Myocyte (in vitro differentiated cells): ENCODE data around the gene AQP3. TPM values are rescaled to one million over a fixed set of nuclear protein-coding genes. Genes with fewer than 3 reads are reported as not detected.
"Not testable (repeated sequence)": the region's sequence is repeated elsewhere in the genome, so short reads cannot be mapped to it uniquely, and the experiment has no call there.

Source experiments
- DNase-seq: peaks from one replicate; pipeline ENCODE4 v3.0.0-alpha.2; 2012; ENCODE audit warnings: low read depth
- total RNA-seq: library from RNA; depleted of rRNA; stranded (reverse); fragments of >200 nt; gene quantifications from 2 replicates; pipeline ENCODE4 v1.2.3, GENCODE V29; 2014

AQP3 gene
- total RNA-seq, 1 donor from 2014 or later = 113 TPM

DNA sequence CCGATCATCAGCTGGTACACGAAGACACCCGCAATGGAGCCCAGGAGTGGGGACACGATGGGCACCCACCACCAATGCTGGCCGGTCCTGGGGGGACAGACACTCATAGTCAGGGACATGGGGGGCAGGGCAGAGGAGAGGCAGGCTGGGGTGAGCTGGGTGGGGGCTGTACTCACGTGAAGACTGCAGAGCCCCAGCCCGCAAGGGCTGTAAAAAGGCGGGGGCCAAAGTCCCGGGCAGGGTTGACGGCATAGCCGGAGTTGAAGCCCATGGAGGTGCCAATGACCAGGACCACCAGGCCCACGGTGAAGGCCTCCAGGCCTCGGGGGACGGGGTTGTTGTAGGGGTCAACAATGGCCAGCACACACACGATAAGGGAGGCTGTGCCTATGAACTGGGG is 5.3 kb downstream of the AQP3 start:
- DNase-seq = no peak

DNA sequence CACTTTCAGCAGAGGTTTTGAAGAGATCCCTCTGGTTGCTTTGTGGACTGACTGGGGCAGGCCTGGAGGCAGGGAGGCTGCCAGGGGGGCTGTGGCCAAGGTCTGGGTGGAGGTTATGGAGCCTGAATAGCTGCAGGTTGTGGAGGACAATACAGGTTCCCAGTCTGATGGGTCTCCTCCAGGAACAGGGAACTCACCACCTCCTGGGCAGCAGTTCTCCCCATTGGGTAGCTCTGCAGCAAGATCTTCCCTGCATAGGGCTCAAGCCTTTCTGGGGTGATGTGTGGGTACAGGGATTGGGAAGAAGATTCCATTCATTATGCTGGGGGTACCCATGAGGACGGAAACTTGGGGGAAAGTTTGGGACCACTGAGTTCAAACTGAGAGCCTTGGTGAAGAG is 6.8 kb downstream of the AQP3 start:
- no peak for DNase-seq

DNA sequence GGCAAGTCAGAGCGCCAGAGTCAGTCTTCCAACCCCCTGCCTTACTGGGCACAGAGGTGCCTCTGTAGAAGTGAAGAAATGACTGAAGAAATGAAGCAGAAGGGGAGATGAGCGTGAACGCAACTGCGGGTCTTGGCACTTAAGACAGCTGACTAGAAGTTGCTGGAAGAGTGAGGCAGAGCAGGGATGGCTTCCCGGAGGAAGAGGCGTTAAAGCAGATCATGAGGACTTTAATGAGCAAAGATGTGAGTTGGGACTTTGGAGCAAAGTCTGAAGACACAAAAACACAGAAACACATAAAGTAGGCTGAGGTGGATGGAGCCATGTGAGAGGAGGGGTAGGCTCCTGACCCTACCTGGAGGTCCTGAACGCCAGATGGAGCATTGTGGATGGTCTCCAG is 7.2 kb downstream of the AQP3 start:
- no peak for DNase-seq

DNA sequence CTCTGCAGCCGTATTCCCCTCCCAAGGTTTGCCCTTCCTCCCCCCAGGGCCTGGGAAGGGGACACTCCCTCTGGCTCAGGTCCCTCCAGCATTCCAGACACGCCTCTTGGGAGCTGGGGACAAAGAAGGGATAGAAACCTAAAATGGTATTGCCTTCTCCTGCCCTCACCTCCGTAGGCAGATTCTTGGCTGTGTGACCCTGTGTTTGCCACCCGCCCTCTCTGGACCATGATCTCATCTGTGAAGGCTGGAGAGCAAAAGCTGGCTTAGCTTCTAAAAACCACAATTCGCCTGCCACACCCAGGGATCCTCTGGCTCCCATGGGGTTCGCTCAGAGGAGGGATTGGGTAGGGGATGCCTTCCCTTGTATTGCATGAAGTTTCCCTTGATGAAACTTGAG is 7.7 kb downstream of the AQP3 start:
- DNase-seq = peak; percentile 63

DNA sequence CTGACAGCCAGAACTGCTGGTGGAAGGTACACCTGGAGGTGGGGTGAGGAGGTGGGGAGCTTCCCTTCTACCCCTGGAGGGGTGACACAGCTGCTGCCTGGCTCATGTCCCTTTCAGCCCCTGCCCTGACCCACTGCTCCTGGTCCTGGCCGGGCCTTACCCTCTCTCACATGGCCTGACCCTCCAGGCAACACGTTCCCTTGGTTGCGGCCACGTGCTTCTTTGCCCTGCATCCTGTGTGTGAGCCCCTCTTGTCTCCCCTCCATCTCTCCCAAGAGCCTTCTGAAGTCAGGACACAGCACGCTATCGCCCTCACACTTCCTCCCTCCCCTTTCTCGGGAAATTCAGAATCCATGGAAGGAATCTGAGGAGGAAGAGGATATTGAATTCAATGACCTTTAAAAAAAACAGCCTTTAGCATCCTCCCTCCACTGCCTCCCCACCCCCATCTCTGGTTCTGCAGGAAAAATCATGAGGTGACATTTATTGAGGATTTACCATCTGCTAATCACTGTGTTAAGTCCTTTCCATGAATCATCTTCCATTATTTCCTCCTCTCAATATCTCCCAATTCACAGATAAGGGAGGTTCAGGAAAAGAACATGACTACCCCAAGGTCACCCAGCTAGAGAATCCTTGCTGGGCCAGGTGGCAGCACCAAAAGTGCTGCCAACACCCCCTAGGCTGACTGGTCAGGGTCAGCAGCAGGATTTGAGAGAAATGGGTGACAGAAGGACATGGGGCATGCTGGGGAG is 8.3 kb downstream of the AQP3 start:
- no peak for DNase-seq

- no peak for DNase-seq
Observed at GRCh38 chr9:33437898-33438297, 9.5 kb downstream of the AQP3 start.

GRCh38 chr9:33437205-33437604 is 10.2 kb downstream of the AQP3 start:
- no peak for DNase-seq

GRCh38 chr9:33436445-33436844 is 10.9 kb downstream of the AQP3 start:
- DNase-seq = peak; percentile 30

DNA sequence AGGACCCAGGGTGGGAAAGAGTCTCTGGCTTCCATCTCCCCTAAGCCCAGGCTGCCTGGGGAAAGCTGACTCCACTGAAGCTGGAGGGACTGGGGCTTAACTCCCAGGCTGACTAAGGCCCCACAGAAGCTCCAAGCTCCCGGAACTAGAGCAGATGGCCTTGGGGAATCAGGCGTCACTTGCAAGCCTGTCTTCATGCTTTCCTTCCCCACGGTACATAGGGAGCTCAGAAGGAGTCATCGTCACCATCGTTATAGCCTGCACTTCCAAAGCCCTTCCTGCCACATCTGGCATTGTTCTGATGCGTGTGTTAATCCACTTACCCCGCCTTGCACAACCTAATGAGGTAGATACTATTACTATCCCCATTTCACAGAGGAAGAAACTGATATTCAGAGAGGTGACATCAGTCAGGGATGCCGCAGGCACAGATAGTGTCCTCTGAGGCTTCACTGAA is 11.5 kb downstream of the AQP3 start:
- DNase-seq = peak; percentile 23

DNA sequence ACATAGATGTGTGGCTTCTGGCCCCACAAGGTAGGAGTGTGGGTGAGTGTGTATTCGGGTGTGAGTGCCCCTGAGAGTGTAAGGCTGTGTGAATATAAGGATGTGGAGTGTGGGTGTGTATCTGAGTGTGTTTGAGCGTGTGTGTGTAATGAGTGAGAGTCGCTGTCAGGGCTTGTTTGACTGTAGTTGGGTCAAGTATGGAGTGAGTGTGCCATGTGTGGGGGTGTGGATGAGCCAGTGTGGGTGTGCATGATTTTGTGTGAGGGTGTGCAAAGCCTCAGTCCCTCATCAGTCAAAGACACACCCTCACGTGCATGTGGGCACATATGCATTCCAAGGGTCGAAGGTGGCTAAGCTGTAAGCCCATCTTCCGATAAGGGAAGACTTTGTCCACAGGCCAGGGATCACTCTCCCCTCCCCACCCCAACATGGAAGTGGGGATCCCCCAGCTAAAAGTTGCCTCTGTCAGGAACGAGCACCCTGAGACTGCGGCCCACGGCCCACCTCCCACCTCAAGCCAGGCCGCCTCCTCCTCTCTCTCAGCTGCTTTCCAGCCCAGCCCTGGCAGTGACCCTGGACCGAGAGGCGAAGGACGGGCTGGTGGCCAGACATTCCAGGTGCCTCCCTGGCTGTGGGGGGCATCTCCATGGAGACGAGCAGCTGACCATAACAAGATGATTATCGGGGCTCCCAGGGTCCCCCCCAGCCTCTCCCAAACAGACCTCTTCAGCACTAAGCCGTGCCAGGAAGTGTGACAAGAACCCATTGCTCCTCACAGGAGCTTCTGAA is 12.9 kb downstream of the AQP3 start:
- DNase-seq = no peak

- DNase-seq = no peak
Observed at GRCh38 chr9:33433871-33434270, 13.5 kb downstream of the AQP3 start.

DNA sequence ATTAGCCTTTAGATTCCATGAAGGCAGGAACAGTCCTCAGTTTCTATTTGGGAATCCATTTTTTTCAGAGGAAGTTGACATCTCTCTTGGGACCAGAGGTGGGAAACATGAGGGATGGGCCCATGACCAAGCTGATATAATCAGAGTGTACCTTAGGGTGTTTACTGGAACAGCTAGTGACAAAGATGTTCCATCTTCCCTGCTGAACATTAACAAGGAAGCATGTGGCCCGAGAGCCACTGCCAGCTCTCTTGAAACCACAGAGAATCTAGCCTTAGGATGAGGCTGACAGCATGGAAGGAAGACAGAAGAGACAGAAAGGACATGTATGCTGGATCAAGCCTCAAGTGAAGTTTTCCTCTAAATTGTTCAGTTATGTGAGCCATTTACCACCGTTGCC is 16.0 kb downstream of the AQP3 start:
- peak; percentile 41 for DNase-seq

- DNase-seq = peak; percentile 74
Observed at GRCh38 chr9:33430942-33431341, 16.5 kb downstream of the AQP3 start.

- DNase-seq = no peak
Observed at GRCh38 chr9:33429256-33429985, 18.0 kb downstream of the AQP3 start.

DNA sequence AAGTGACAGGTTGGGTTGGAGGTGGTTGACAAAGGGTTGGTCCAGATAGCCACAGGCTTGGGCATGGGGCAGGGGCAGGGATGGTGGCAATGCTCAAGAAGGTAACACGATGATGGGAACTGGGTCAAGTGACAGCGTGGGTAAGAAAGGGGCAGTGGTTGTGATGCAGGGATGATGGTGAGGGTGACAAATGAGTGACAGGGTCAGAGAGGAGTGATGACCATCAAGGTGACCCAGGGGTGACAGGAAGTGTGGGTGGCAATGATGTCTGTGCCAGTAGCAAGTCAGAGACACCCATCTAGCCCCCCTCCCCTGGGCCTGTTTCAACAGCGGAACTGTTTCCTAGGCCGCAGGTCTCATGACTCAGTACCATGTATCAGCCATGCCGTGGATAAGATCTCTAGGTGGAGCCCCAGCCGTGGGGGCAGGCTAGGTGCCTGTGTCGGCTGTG is 20.5 kb downstream of the AQP3 start:
- DNase-seq = no peak

DNA sequence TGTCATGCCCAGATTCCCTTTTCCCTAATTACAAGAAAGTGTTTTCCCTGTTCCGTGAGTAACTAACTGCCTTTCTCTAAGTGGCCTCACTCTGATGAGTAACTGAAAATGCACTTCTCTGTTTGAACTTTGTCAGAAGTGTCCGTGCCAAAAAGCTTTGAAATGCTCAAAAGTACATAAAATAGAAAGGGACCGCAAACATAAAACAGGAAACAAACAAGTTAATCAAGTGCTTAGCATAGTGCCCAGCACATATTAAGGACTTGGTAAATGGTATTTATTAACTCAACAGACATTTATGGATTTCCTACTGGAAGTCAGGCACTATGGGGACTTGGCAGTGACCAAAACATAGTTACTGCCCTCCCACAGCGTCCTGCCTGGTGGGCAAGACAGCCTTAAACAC is 22.3 kb downstream of the AQP3 start:
- DNase-seq = no peak

GRCh38 chr9:33424492-33424891 is 22.9 kb downstream of the AQP3 start:
- not testable (repeated sequence) for DNase-seq

DNA sequence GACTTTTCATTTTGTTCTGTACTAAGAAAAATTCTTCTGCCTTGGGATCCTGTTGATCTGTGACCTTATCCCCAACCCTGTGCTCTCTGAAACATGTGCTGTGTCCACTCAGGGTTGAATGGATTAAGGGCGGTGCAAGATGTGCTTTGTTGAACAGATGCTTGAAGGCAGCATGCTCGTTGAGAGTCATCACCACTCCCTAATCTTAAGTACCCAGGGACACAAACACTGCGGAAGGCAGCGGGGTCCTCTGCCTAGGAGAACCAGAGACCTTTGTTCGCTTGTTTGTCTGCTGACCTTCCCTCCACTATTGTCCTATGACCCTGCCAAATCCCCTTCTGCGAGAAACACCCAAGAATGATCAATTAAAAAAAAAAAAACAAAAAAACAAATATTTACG is 23.4 kb downstream of the AQP3 start:
- not testable (repeated sequence) for DNase-seq

DNA sequence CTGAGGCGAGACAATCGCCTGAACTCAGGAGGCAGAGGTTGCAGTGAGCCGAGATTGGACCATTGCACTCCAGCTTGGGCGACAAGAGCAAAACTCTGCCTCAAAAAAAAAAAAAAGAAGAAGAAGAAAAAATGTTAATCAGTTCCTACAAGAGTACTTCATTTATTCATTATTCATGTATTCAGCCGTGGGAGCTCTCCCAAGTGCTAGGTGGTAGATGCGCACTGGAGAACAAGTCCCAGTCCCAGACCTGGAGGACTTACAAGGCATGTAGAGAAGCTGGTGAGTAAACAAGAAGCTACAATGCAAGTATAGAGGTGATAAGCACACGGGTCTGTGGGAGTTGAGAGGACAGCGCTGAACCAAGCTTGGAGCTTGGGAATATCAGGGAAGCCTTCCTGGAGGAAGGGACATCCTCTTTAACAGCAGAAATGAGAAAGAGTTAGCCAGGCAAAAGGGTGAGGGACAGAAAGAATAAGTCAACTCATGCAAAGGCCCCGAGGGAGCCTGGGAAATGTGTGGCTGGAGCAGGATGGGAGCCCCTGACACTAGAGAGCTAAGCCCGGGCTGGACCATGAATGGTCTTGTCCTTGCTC is 27.6 kb downstream of the AQP3 start:
- no peak for DNase-seq

DNA sequence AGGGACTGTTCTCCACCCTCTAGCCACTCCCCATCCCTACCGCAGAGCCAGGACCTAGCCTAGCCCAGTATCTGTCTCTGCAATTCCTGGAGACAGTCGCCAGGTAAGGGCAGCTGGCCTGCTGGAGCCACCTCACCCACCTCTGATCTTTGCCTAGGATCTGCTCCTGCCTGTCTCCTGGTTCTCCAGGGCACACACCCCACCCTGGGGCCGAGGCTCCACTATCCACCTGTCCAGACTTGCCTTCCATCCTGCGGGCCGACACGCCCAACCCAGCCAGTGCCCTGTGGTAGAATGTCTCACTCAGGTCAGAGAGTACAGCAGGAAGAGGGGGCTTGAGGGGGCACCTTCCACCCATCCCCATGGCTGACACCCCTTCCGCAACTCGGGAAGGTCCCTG is 29.3 kb downstream of the AQP3 start:
- DNase-seq = no peak

DNA sequence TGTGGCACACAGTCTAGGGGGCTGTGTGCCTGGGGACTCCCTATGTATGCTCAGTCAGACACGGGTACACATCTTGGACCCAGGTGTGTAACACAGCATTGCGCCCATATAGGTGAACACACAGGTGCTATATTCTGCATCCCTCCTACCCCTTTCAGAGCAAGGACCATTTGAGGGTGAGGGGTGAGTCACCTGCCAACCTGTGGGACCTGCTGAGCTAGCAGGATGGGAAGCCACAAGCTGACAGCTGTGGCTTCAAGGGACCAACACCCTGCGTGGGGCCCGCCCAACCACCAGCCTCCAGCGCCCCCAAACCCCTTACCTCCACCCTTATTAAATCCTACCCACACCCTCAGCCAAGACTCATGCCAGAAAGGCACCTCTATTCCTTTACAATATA is 30.4 kb downstream of the AQP3 start:
- DNase-seq = no peak
